Left renal cortex interstitium (tissue), 4 donors: ENCODE data around the gene MED10. TPM values are rescaled to one million over a fixed set of nuclear protein-coding genes. Genes with fewer than 3 reads are reported as not detected.
"Not testable (repeated sequence)": the region's sequence is repeated elsewhere in the genome, so short reads cannot be mapped to it uniquely, and the experiment has no call there.

Experiments
- DNase-seq, 4 donors: peaks; one replicate each; pipeline ENCODE4 v3.0.0-alpha.2; 2013; ENCODE audit warnings: low read depth in 4 of 4, low spot score in 2 of 4, missing footprints in 1 of 4
- polyA plus RNA-seq, 4 donors: library from polyadenylated mRNA; unstranded; fragments of 120-200 nt; gene quantifications; one replicate each; pipeline ENCODE4 v1.2.1, GENCODE V29; 2013; ENCODE audit not compliant: insufficient read length in 4 of 4

Gene MED10
- polyA plus RNA-seq, 4 donors, result 36.7 to 47.2 (median 39.9) TPM

DNA sequence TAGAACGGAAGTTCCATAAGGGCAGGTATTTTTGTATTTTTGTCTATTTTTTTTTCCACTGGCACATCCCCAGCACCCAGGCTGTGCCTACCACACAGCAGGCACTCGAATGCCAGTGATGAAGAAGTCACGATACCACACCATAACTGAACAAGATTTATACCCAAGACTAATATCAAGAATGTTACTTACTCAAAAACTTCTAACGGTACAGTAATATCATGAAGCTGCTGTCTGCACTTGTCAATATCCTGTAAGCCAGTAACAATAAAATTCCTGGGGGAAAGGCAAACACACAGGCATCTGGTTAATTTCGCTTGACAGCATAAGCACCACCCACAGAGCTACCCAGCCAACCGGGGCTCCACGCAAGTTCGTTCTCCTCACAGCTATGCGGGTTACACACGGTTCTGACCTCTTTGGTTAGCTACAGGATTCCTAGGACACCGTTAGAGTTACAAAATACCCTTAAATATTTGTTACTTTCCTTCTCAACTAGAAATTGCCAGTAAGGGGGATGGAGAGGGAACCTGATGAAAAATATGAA lies 1.3 kb downstream of the MED10 start:
- no peak for DNase-seq

GRCh38 chr5:6373081-6373846 lies 5.1 kb downstream of the MED10 start:
- no peak for DNase-seq

DNA sequence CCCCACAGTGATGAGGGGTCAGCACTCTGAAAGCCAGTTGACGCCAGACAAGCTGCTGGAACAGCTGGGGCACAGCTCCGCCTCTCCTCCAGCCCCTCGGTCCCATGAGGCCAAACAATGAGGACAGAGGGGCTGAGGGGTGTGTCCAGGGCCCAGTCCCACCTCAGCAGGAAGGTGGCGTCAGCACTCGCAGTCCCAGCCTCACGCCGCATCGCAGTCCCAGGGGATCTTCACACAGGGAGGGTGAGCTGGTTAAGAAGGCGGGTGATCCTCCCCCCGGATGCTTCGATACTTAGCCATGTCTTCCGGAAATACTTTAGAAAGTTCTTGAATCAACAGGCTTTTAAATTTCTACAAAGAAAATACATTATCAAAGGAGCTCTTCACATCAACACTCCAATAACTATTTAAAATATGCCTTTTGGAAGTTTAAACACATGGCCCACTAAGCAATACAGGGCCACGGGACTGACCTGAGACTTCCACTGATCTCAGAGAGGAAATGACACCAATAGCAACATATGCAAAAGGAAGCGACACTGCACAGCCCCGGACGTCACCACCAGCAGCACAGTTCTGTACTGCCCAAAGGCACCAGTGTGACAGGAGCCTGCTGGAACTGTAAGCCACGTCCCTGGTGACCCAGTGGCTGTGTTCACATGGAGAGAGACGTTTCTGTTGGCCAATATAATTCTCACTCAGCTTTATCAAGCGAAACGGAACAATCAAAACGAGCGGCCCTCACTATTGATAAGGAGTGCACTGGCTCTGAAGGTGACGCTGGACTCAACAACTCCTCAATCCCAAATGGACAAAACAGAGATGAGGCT lies 5.9 kb downstream of the MED10 start:
- no peak for DNase-seq

GRCh38 chr5:6371079-6371810 lies 7.1 kb downstream of the MED10 start:
- no peak for DNase-seq

- DNase-seq, result no peak
Observed at GRCh38 chr5:6370580-6370979, 7.8 kb downstream of the MED10 start.

DNA sequence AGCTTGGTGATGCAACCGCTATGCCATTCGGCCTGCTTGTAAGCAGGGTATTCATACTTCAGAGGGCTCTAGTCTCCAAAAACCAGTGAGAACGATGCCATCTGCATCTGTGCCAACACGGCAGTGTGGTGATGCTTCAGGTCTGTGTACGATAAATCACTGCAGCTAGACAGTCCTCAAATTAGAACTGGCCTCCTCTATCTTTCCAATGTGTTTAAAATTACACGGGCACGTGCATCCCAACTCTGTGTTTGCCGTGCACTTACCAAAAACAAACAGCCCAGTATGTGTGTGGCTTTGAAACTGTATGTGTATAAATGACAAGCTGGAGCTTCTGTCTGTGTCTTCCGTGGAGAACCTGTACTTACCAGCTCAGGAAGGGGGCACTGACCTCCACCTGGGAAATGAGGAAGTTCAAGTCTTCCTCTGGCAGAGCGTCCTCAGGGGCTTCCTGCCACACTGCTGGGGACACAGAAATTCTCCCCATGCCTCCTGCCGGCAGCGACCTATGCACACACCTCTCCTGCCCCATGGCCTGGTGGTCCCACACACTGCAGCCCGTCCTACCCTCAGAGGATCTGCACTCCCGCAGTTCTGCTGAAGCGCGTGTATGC lies 12.3 kb downstream of the MED10 start:
- no peak for DNase-seq

GRCh38 chr5:6365142-6365976 lies 13.0 kb downstream of the MED10 start:
- DNase-seq, result no peak

DNA sequence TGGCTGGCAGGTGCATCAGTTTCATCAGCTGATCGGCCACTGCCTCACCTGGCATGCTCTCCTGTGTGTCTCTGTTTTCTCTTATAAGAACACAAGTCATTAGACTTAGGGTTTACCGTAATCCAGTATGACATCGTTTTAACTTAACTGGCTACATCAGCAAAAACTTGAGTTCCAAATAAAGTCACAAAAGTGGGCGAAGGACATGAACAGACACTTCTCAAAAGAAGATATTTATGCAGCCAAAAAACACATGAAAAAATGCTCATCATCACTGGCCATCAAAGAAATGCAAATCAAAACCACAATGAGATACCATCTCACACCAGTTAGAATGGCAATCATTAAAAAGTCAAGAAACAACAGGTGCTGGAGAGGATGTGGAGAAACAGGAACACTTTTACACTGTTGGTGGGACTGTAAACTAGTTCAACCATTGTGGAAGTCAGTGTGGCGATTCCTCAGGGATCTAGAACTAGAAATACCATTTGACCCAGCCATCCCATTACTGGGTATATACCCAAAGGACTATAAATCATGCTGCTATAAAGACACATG lies 14.8 kb downstream of the MED10 start:
- not testable (repeated sequence) for DNase-seq

DNA sequence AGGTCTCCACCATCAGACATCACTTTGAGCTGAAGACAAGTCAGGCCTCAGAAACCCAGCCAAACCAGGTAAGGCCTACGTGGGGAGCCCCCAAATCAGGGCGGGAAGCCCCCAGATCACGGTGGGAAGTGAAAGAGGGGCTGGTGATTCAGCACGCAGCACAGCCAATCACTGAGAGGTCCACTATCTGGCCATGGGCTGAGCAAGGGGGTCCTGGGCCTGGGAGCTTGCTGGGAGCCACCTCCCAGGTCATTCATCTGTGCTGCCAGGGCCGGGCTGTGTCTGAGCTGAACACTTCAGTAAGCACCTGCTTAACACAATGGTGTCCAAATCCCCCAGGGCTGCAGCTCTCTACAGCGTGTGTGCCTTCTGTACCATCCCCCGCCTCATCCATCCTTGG lies 15.5 kb downstream of the MED10 start:
- DNase-seq, result no peak

DNA sequence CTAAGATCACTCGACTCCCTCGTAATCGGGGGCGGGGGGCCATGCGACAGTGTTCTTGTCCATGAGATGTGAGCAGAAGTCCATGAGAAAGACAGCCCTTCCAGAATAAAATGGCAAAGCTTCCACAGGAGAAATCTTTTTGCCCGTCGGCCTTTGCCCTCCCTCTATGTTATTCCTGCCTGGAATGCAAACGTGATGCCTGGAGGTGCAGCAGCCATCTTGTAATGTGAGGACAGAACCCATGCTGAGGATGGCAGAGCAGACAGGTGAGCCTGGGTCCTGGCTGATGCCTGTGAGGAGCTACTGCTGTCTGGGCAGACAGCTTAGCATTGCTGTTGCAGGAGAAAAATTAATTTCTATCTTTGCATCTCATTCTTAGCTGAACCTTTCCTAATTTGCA lies 17.2 kb downstream of the MED10 start:
- DNase-seq, result no peak

- no peak for DNase-seq
Observed at GRCh38 chr5:6360323-6361072, 17.8 kb downstream of the MED10 start.

GRCh38 chr5:6359555-6360322 lies 18.6 kb downstream of the MED10 start:
- no peak for DNase-seq

- DNase-seq, result no peak
Observed at GRCh38 chr5:6358434-6358820, 19.9 kb downstream of the MED10 start.

GRCh38 chr5:6357817-6358433 lies 20.4 kb downstream of the MED10 start:
- not testable (repeated sequence) for DNase-seq

- DNase-seq, result no peak
Observed at GRCh38 chr5:6356578-6357164, 21.7 kb downstream of the MED10 start.

DNA sequence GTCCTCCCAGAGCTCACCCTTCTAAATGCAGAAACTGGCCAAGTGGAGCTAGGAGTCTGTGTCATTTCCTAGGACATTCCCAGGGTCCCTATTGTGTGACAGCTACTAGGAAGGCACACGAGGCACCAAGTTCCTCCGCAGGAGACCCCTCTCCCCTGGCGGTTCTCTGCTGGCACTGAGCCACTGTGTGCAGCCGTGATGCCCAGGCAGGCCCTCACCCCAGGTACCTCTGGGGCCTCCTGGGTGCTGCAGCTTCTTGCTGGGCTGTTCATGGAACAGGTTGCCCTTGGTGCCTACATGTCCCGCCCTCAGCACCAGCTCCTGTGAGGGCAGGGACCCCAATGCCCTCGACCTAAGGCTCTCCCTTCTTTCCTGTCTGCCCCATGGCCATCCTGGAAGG lies 23.1 kb downstream of the MED10 start:
- DNase-seq, result no peak

- DNase-seq, result no peak
Observed at GRCh38 chr5:6354848-6355247, 23.5 kb downstream of the MED10 start.
